WTC11 (cell line): ENCODE measurements around the gene ZDHHC21. TPM values are rescaled to one million over a fixed set of nuclear protein-coding genes. Genes with fewer than 3 reads are reported as not detected.

Source experiments
- ATAC-seq: fragments of 200-7000 bp; cut with Tn5 transposase; 2 replicates; pipeline ENCODE4 v1.10.0; 2021; ENCODE audit warnings: mild to moderate bottlenecking, moderate library complexity
- CTCF ChIA-PET: fragments of 300-600 bp; sonication (Branson Sonifier 250); formaldehyde crosslinking; loops from one replicate; lab custom pipeline; 2021; ENCODE audit warnings: antibody characterized with exemption; lab: Charles Lee
- POLR2A ChIA-PET: fragments of 350-600 bp; sonication (Branson Sonifier 250); formaldehyde crosslinking; loops from one replicate; lab custom pipeline; 2021; ENCODE audit warnings: antibody characterized with exemption; lab: Charles Lee
- DNase-seq: peaks from one replicate; pipeline ENCODE4 v3.0.0; 2021; ENCODE audit warnings: low spot score
- H3K27ac Mint-ChIP-seq: 2 replicates; pipeline ENCODE4 v1.8.0; 2021; ENCODE audit warnings: mixed read lengths
- H3K27me3 Mint-ChIP-seq: 2 replicates; pipeline ENCODE4 v1.8.0; 2021; ENCODE audit warnings: low read depth, mild to moderate bottlenecking, moderate library complexity, mixed read lengths
- H3K36me3 Mint-ChIP-seq: 2 replicates; pipeline ENCODE4 v1.8.0; 2021; ENCODE audit warnings: mixed read lengths
- H3K4me1 Mint-ChIP-seq: 2 replicates; pipeline ENCODE4 v1.8.0; 2022; ENCODE audit warnings: mixed read lengths
- H3K4me3 Mint-ChIP-seq: 2 replicates; pipeline ENCODE4 v1.8.0; 2021; ENCODE audit warnings: mild to moderate bottlenecking, moderate library complexity, mixed read lengths
- H3K9me3 Mint-ChIP-seq: 2 replicates; pipeline ENCODE4 v1.8.0; 2021; ENCODE audit warnings: mixed read lengths
- FOXP1 ChIP-seq: sonication (generic); formaldehyde crosslinking; IDR thresholded peaks from 2 replicates; pipeline ENCODE4 v1.8.0; 2022; ENCODE audit warnings: missing genetic modification reagents, mild to moderate bottlenecking, moderate library complexity, borderline replicate concordance
- KAT7 ChIP-seq: sonication (generic); formaldehyde crosslinking; IDR thresholded peaks from 2 replicates; pipeline ENCODE4 v1.8.1; 2023; ENCODE audit warnings: missing genetic modification reagents, mild to moderate bottlenecking, borderline replicate concordance
- NR1H2 ChIP-seq: sonication (generic); formaldehyde crosslinking; IDR thresholded peaks from 2 replicates; pipeline ENCODE4 v1.9.0; 2021; ENCODE audit warnings: mild to moderate bottlenecking, moderate library complexity, missing genetic modification reagents
- NR2C2 ChIP-seq: sonication (generic); formaldehyde crosslinking; IDR thresholded peaks from 2 replicates; pipeline ENCODE4 v1.8.0; 2022; ENCODE audit warnings: mild to moderate bottlenecking, missing genetic modification reagents
- OVOL2 ChIP-seq: fragments of 250-450 bp; sonication (Bioruptor Pico); IDR thresholded peaks from 2 replicates; pipeline ENCODE4 v1.9.0; 2021; ENCODE audit warnings: mild to moderate bottlenecking, borderline replicate concordance
- RELA ChIP-seq: sonication (generic); formaldehyde crosslinking; IDR thresholded peaks from 2 replicates; pipeline ENCODE4 v1.8.1; 2022; ENCODE audit warnings: missing genetic modification reagents, mild to moderate bottlenecking, borderline replicate concordance
- SOX15 ChIP-seq: fragments of 250-450 bp; sonication (Bioruptor Pico); IDR thresholded peaks from 2 replicates; pipeline ENCODE4 v1.9.0; 2021; ENCODE audit warnings: mild to moderate bottlenecking
- TCF7 ChIP-seq: sonication (generic); formaldehyde crosslinking; IDR thresholded peaks from 2 replicates; pipeline ENCODE4 v1.8.0; 2022; ENCODE audit warnings: mild to moderate bottlenecking, low read depth, missing genetic modification reagents, moderate library complexity
- TEAD1 ChIP-seq: sonication (generic); formaldehyde crosslinking; IDR thresholded peaks from 2 replicates; pipeline ENCODE4 v1.8.0; 2022; ENCODE audit warnings: mild to moderate bottlenecking, missing genetic modification reagents
- ZNF232 ChIP-seq: sonication (generic); formaldehyde crosslinking; IDR thresholded peaks from 2 replicates; pipeline ENCODE4 v1.8.0; 2022; ENCODE audit warnings: mild to moderate bottlenecking, missing genetic modification reagents
- ZNF317 ChIP-seq: sonication (generic); formaldehyde crosslinking; IDR thresholded peaks from 2 replicates; pipeline ENCODE4 v1.8.1; 2023; ENCODE audit warnings: low read depth, mild to moderate bottlenecking, moderate library complexity, missing genetic modification reagents, borderline replicate concordance
- total RNA-seq: library from RNA; stranded (reverse); gene quantifications from 3 replicates; pipeline ENCODE4 v1.2.3, GENCODE V29; 2021
- TF ChIP-seq, protein P1 (sequence below): sonication (generic); formaldehyde crosslinking; IDR thresholded peaks from 2 replicates; pipeline ENCODE4 v1.8.1; 2022; ENCODE audit warnings: low read depth, missing genetic modification reagents, borderline replicate concordance
- TF ChIP-seq, protein P2 (sequence below): sonication (generic); formaldehyde crosslinking; conservative IDR thresholded peaks from 2 replicates; pipeline ENCODE4 v1.8.1; 2023; ENCODE audit warnings: mild to moderate bottlenecking, low read depth, missing genetic modification reagents, moderate library complexity
- TF ChIP-seq, protein P3 (sequence below): sonication (generic); formaldehyde crosslinking; IDR thresholded peaks from 2 replicates; pipeline ENCODE4 v1.8.1; 2022; ENCODE audit warnings: mild to moderate bottlenecking, moderate library complexity, missing genetic modification reagents
- TF ChIP-seq, protein P4 (sequence below): sonication (generic); formaldehyde crosslinking; IDR thresholded peaks from 2 replicates; pipeline ENCODE4 v1.8.0; 2022; ENCODE audit warnings: mild to moderate bottlenecking, missing genetic modification reagents
- TF ChIP-seq, protein P5 (sequence below): sonication (generic); formaldehyde crosslinking; IDR thresholded peaks from 2 replicates; pipeline ENCODE4 v1.8.0; 2022; ENCODE audit warnings: mild to moderate bottlenecking, missing genetic modification reagents
- TF ChIP-seq, protein P6 (sequence below): fragments of 250-450 bp; sonication (Bioruptor Pico); IDR thresholded peaks from 2 replicates; pipeline ENCODE4 v2.1.2; 2022; ENCODE audit warnings: mild to moderate bottlenecking, moderate library complexity
- TF ChIP-seq, protein P7 (sequence below): fragments of 200-600 bp; IDR thresholded peaks from 2 replicates; pipeline ENCODE4 v1.8.0; 2022; ENCODE audit warnings: antibody characterized with exemption

Gene ZDHHC21
- total RNA-seq, 1 experiment from 2014 or later = 6.7 TPM

DNA sequence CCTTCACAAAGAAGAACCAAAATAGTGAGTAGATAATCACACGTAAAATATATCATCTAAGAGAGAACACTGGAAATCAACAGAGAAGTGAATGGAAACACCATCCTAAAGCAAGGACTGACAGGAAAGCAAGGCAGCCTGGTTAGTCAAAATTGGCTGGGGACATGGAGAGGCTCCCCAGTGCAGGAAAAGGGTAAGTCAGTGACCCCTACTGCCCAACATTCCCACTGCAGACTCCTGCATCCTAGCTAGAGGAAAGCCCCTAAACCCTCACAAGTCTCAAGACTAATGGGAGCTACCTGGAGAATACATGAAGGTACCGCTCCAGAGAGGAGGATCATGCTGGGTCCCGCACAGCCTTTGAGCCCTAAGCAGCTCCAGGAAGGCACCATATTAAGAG is 60.1 kb downstream of the ZDHHC21 start (continued):
- no peak for TF ChIP-seq NR1H2
- no peak for TF ChIP-seq TEAD1
- no peak for TF ChIP-seq KAT7 (CRISPR knock-in tag)
- TF ChIP-seq, protein P1, sequence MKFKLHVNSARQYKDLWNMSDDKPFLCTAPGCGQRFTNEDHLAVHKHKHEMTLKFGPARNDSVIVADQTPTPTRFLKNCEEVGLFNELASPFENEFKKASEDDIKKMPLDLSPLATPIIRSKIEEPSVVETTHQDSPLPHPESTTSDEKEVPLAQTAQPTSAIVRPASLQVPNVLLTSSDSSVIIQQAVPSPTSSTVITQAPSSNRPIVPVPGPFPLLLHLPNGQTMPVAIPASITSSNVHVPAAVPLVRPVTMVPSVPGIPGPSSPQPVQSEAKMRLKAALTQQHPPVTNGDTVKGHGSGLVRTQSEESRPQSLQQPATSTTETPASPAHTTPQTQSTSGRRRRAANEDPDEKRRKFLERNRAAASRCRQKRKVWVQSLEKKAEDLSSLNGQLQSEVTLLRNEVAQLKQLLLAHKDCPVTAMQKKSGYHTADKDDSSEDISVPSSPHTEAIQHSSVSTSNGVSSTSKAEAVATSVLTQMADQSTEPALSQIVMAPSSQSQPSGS (CRISPR knock-in tag) = no peak

DNA sequence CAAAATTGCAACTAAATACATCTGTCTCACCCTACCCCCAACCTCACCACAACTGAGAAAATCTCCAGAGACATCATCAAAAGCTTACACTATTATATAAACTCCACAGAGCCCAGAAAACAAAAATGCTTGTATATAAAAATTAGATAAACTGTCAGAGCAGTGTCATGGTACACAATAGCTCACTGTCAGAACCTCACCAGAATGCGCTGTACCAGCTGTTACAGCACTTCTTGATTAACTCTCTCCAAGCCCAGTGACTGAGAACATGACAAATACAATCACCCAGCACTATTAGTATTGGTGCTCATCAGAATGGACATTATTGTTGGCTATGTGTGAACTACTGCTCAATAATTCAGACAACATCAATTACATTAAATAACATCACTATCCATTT is 65.7 kb downstream of the ZDHHC21 start:
- peaks cover 16% of the 10 kb centered on the region for H3K4me1 Mint-ChIP-seq
- peaks cover 16% of the 10 kb centered on the region for H3K9me3 Mint-ChIP-seq
- no peak for TF ChIP-seq ZNF317
- TF ChIP-seq OVOL2 (CRISPR knock-in tag) = no peak
- TF ChIP-seq, protein P2, sequence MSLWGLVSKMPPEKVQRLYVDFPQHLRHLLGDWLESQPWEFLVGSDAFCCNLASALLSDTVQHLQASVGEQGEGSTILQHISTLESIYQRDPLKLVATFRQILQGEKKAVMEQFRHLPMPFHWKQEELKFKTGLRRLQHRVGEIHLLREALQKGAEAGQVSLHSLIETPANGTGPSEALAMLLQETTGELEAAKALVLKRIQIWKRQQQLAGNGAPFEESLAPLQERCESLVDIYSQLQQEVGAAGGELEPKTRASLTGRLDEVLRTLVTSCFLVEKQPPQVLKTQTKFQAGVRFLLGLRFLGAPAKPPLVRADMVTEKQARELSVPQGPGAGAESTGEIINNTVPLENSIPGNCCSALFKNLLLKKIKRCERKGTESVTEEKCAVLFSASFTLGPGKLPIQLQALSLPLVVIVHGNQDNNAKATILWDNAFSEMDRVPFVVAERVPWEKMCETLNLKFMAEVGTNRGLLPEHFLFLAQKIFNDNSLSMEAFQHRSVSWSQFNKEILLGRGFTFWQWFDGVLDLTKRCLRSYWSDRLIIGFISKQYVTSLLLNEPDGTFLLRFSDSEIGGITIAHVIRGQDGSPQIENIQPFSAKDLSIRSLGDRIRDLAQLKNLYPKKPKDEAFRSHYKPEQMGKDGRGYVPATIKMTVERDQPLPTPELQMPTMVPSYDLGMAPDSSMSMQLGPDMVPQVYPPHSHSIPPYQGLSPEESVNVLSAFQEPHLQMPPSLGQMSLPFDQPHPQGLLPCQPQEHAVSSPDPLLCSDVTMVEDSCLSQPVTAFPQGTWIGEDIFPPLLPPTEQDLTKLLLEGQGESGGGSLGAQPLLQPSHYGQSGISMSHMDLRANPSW (CRISPR knock-in tag) = no peak
- no peak for TF ChIP-seq SOX15 (CRISPR knock-in tag)
- no peak overlapping the region for H3K27ac Mint-ChIP-seq
- no peak for DNase-seq
- no peaks in the 10 kb centered on the region for H3K27me3 Mint-ChIP-seq
- ATAC-seq = no peak
- peaks cover 17% of the 10 kb centered on the region for H3K36me3 Mint-ChIP-seq
- ChIA-PET CTCF (interaction anchor here (0.8 to 1.1 kb wide), 3 partner anchors 25 to 185 kb away, joined by 3 to 5 read pairs (median 4); no protein-coding TSS in a partner anchor), POLR2A (no interaction called here)
- H3K4me3 Mint-ChIP-seq = no peak overlapping the region

DNA sequence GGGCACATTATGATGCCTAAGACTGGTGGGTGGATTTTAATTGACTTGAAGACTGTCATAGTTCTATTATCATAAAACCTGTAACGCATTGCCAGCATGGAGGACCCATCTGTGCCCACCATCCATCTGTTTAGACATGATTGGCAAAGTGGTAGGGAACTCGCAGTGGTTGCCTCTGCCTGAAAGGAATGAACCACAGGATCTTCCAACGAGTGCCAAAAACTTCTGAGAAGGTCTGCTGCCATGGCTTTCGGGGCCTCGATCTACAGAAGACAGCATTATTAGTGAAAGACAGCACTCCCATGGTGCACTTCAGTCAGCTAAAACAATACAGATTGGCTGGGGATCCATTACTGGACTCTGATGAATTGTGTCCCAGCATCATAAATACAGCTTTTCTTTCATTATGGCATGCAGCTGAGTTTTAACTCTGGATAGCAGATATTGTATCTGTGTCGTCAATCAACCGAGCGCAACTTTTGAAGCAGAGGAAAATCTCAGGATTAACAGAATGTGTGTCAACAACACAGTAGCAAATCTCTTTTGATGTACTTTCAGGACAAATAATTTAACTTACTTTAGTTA is 74.3 kb downstream of the ZDHHC21 start:
- ATAC-seq (no peak), DNase-seq (no peak)
- H3K4me1 Mint-ChIP-seq = no peaks in the 10 kb centered on the region
- H3K4me3 Mint-ChIP-seq = no peak overlapping the region
- no peaks in the 10 kb centered on the region for H3K36me3 Mint-ChIP-seq
- ChIA-PET POLR2A (no interaction called here), CTCF (no interaction called here)
- H3K27ac Mint-ChIP-seq = no peak overlapping the region
- H3K27me3 Mint-ChIP-seq = no peaks in the 10 kb centered on the region
- H3K9me3 Mint-ChIP-seq = no peaks in the 10 kb centered on the region
- TF ChIP-seq KAT7 (CRISPR knock-in tag) (no peak), FOXP1 (CRISPR knock-in tag) (no peak), RELA (CRISPR knock-in tag) (no peak), TCF7 (no peak), NR2C2 (no peak), NR1H2 (no peak), ZNF232 (no peak)
- TF ChIP-seq, protein P3, sequence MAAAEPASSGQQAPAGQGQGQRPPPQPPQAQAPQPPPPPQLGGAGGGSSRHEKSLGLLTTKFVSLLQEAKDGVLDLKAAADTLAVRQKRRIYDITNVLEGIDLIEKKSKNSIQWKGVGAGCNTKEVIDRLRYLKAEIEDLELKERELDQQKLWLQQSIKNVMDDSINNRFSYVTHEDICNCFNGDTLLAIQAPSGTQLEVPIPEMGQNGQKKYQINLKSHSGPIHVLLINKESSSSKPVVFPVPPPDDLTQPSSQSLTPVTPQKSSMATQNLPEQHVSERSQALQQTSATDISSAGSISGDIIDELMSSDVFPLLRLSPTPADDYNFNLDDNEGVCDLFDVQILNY = no peak
- TF ChIP-seq, protein P4, sequence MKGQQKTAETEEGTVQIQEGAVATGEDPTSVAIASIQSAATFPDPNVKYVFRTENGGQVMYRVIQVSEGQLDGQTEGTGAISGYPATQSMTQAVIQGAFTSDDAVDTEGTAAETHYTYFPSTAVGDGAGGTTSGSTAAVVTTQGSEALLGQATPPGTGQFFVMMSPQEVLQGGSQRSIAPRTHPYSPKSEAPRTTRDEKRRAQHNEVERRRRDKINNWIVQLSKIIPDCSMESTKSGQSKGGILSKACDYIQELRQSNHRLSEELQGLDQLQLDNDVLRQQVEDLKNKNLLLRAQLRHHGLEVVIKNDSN (CRISPR knock-in tag) = no peak
- TF ChIP-seq, protein P5, sequence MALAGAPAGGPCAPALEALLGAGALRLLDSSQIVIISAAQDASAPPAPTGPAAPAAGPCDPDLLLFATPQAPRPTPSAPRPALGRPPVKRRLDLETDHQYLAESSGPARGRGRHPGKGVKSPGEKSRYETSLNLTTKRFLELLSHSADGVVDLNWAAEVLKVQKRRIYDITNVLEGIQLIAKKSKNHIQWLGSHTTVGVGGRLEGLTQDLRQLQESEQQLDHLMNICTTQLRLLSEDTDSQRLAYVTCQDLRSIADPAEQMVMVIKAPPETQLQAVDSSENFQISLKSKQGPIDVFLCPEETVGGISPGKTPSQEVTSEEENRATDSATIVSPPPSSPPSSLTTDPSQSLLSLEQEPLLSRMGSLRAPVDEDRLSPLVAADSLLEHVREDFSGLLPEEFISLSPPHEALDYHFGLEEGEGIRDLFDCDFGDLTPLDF = no peak
- TF ChIP-seq, protein P6, sequence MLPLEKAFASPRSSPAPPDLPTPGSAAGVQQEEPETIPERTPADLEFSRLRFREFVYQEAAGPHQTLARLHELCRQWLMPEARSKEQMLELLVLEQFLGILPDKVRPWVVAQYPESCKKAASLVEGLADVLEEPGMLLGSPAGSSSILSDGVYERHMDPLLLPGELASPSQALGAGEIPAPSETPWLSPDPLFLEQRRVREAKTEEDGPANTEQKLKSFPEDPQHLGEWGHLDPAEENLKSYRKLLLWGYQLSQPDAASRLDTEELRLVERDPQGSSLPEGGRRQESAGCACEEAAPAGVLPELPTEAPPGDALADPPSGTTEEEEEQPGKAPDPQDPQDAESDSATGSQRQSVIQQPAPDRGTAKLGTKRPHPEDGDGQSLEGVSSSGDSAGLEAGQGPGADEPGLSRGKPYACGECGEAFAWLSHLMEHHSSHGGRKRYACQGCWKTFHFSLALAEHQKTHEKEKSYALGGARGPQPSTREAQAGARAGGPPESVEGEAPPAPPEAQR (CRISPR knock-in tag) = no peak
- TF ChIP-seq, protein P7, sequence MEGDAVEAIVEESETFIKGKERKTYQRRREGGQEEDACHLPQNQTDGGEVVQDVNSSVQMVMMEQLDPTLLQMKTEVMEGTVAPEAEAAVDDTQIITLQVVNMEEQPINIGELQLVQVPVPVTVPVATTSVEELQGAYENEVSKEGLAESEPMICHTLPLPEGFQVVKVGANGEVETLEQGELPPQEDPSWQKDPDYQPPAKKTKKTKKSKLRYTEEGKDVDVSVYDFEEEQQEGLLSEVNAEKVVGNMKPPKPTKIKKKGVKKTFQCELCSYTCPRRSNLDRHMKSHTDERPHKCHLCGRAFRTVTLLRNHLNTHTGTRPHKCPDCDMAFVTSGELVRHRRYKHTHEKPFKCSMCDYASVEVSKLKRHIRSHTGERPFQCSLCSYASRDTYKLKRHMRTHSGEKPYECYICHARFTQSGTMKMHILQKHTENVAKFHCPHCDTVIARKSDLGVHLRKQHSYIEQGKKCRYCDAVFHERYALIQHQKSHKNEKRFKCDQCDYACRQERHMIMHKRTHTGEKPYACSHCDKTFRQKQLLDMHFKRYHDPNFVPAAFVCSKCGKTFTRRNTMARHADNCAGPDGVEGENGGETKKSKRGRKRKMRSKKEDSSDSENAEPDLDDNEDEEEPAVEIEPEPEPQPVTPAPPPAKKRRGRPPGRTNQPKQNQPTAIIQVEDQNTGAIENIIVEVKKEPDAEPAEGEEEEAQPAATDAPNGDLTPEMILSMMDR = no peak
